OCI-LY1 (cell line): ENCODE results near the gene KCNB1.

Source experiments
- H2AFZ ChIP-seq: fragments of 200-600 bp; sonication (generic), shearing (Covaris generic); 2 replicates; pipeline ENCODE4 v1.6.0; 2014; ENCODE audit warnings: antibody characterized with exemption, mild to moderate bottlenecking, low read length
- H3F3A ChIP-seq: fragments of 200-600 bp; sonication (generic), shearing (Covaris generic); 2 replicates; pipeline ENCODE4 v1.6.0; 2014; ENCODE audit warnings: mild to moderate bottlenecking, antibody characterized with exemption, low read length, moderate library complexity; ENCODE audit not compliant: insufficient read depth
- H3K27ac ChIP-seq: fragments of 200-600 bp; sonication (generic); 2 replicates; pipeline ENCODE4 v1.5.1; 2014; ENCODE audit warnings: low read length, mixed run types, mild to moderate bottlenecking, low read depth; ENCODE audit not compliant: poor library complexity, severe bottlenecking
- H3K27me3 ChIP-seq: fragments of 200-600 bp; sonication (generic); 2 replicates; pipeline ENCODE4 v1.6.0; 2014; ENCODE audit warnings: antibody characterized with exemption, mild to moderate bottlenecking, low read length, moderate library complexity; ENCODE audit not compliant: insufficient read depth
- H3K36me3 ChIP-seq: fragments of 200-600 bp; sonication (generic); 2 replicates; pipeline ENCODE4 v1.6.1; 2014; ENCODE audit warnings: mild to moderate bottlenecking, antibody characterized with exemption, low read length, moderate library complexity, mixed read lengths; ENCODE audit not compliant: insufficient read depth
- H3K4me1 ChIP-seq: fragments of 200-600 bp; sonication (generic); 2 replicates; pipeline ENCODE4 v1.5.1; 2014; ENCODE audit warnings: mild to moderate bottlenecking, low read length, moderate library complexity; ENCODE audit not compliant: insufficient read depth, severe bottlenecking
- H3K4me2 ChIP-seq: fragments of 200-600 bp; sonication (generic), shearing (Covaris generic); 2 replicates; pipeline ENCODE4 v1.6.1; 2014; ENCODE audit warnings: low read length
- H3K4me3 ChIP-seq: fragments of 200-600 bp; sonication (generic); 2 replicates; pipeline ENCODE4 v1.5.1; 2014; ENCODE audit warnings: low read length, low read depth, mild to moderate bottlenecking, mixed read lengths; ENCODE audit not compliant: poor library complexity, severe bottlenecking
- H3K79me2 ChIP-seq: fragments of 200-600 bp; shearing (Covaris generic); 2 replicates; pipeline ENCODE4 v1.6.1; 2016; ENCODE audit warnings: mixed run types, low read length, mixed read lengths; ENCODE audit not compliant: insufficient read depth
- H3K9ac ChIP-seq: fragments of 200-600 bp; sonication (generic), shearing (Covaris generic); 2 replicates; pipeline ENCODE4 v1.6.1; 2014; ENCODE audit warnings: mild to moderate bottlenecking, low read length, mixed read lengths
- H3K9me2 ChIP-seq: fragments of 200-600 bp; sonication (generic), shearing (Covaris generic); 2 replicates; pipeline ENCODE4 v1.6.1; 2014; ENCODE audit warnings: low read depth, mild to moderate bottlenecking, low read length, mixed read lengths
- H3K9me3 ChIP-seq: fragments of 200-600 bp; shearing (Covaris generic); 2 replicates; pipeline ENCODE4 v1.6.1; 2014; ENCODE audit warnings: low read length, mixed read lengths
- H4K20me1 ChIP-seq: fragments of 200-600 bp; sonication (generic), shearing (Covaris generic); 2 replicates; pipeline ENCODE4 v1.6.0; 2016; ENCODE audit warnings: mild to moderate bottlenecking, low read length; ENCODE audit not compliant: insufficient read depth
- EZH2 ChIP-seq: fragments of 200-600 bp; sonication (generic), shearing (Covaris generic); IDR thresholded peaks from 2 replicates; pipeline ENCODE4 v1.8.0; 2017; ENCODE audit warnings: borderline replicate concordance, mixed run types, mild to moderate bottlenecking, antibody characterized with exemption, low read length, moderate library complexity, mixed read lengths
- TF ChIP-seq, protein P1 (sequence below): fragments of 200-600 bp; sonication (generic), shearing (Covaris generic); IDR thresholded peaks from 2 replicates; pipeline ENCODE4 v1.5.1; 2017; ENCODE audit warnings: mild to moderate bottlenecking, antibody characterized with exemption, low read length, moderate library complexity, mixed read lengths

Gene KCNB1

DNA sequence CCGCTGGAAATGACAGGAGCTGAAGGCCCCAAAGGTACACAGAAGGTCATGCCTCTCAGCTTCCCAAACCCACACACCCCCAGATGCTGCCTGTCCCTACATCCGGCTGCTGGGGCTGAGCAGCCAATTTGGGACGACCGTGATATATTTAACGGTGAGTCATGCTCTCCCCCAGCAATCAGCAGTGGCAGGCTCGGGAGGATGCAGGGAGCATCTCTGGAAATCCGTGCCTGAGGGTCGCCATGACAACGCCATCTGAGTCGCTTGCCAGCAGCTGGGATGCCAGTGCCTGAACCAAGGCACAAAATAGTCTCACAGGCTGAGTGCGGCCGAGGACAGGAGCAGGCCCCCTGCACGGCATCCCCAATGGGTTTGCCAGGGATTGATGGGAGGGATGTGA lies 57.9 kb downstream of the KCNB1 start:
- no peak overlapping the region for H2AFZ ChIP-seq
- TF ChIP-seq, protein P1, sequence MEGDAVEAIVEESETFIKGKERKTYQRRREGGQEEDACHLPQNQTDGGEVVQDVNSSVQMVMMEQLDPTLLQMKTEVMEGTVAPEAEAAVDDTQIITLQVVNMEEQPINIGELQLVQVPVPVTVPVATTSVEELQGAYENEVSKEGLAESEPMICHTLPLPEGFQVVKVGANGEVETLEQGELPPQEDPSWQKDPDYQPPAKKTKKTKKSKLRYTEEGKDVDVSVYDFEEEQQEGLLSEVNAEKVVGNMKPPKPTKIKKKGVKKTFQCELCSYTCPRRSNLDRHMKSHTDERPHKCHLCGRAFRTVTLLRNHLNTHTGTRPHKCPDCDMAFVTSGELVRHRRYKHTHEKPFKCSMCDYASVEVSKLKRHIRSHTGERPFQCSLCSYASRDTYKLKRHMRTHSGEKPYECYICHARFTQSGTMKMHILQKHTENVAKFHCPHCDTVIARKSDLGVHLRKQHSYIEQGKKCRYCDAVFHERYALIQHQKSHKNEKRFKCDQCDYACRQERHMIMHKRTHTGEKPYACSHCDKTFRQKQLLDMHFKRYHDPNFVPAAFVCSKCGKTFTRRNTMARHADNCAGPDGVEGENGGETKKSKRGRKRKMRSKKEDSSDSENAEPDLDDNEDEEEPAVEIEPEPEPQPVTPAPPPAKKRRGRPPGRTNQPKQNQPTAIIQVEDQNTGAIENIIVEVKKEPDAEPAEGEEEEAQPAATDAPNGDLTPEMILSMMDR = no peak
- no peak for TF ChIP-seq EZH2
- H3K9ac ChIP-seq = no peak overlapping the region
- H3K4me3 ChIP-seq = no peak overlapping the region
- no peaks in the 10 kb centered on the region for H3K9me2 ChIP-seq
- no peaks in the 10 kb centered on the region for H3K9me3 ChIP-seq
- no peaks in the 10 kb centered on the region for H3K79me2 ChIP-seq
- H3K4me2 ChIP-seq = no peak overlapping the region
- H3K27me3 ChIP-seq = no peaks in the 10 kb centered on the region
- no peak overlapping the region for H3K27ac ChIP-seq
- no peaks in the 10 kb centered on the region for H3F3A ChIP-seq
- H4K20me1 ChIP-seq = no peaks in the 10 kb centered on the region
- H3K36me3 ChIP-seq = no peaks in the 10 kb centered on the region
- H3K4me1 ChIP-seq = no peaks in the 10 kb centered on the region

DNA sequence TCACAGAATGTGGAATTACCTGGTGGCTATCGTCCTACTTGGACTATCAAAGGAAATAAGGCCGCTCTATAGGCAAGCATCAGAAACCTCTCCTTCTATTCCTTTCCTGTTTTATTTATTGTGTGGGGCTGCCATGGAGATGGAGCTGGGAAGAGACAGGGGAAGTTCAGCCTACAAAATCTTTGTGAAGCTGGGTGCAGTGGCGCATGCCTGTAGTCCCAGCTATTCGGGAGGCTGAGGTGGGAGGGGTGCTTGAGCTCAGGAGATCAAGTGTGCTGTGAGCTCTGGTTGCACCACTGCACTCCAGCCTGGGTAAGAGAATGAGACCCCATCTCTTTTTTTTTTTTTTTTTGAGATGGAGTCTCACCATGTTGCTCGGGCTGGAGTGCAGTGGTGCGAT lies 60.3 kb downstream of the KCNB1 start:
- no peak overlapping the region for H2AFZ ChIP-seq
- no peaks in the 10 kb centered on the region for H3K4me1 ChIP-seq
- no peak overlapping the region for H3K27ac ChIP-seq
- no peaks in the 10 kb centered on the region for H4K20me1 ChIP-seq
- H3K4me2 ChIP-seq = no peak overlapping the region
- H3K9me2 ChIP-seq = no peaks in the 10 kb centered on the region
- no peak overlapping the region for H3K4me3 ChIP-seq
- no peak overlapping the region for H3K9ac ChIP-seq
- no peaks in the 10 kb centered on the region for H3K27me3 ChIP-seq
- H3K9me3 ChIP-seq = no peaks in the 10 kb centered on the region
- no peak for TF ChIP-seq EZH2
- TF ChIP-seq, protein P1 = no peak
- no peaks in the 10 kb centered on the region for H3F3A ChIP-seq
- H3K36me3 ChIP-seq = no peaks in the 10 kb centered on the region
- H3K79me2 ChIP-seq = no peaks in the 10 kb centered on the region

DNA sequence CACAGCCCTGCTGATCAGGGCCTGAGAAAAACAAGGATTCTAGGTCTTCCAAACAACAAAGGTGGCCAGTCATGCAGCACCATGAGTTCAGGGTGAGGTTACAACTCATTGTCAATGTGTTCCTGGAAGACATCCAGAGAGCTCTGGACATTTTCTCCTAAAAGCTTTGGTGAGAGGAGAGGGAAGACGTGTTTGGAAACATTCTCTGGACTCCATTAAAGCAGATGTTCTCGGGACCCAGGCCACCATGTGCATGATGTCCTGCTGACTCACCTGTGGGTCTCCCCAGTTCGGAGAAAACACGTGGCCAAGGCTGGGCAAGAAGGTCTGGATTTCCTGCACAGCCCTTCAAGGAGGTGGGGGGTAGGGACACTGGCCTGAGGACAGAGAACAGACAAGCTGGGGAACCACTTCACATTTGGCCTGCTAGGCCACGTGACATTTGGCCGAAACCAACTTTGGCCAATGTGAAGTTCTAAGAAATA lies 61.6 kb downstream of the KCNB1 start:
- H3K27ac ChIP-seq = no peak overlapping the region
- no peaks in the 10 kb centered on the region for H3K27me3 ChIP-seq
- H3K36me3 ChIP-seq = no peaks in the 10 kb centered on the region
- H3K9me3 ChIP-seq = no peaks in the 10 kb centered on the region
- no peaks in the 10 kb centered on the region for H3K4me1 ChIP-seq
- H3K4me2 ChIP-seq = no peak overlapping the region
- H3K4me3 ChIP-seq = no peak overlapping the region
- no peaks in the 10 kb centered on the region for H3K9me2 ChIP-seq
- H3K79me2 ChIP-seq = no peaks in the 10 kb centered on the region
- H3K9ac ChIP-seq = no peak overlapping the region
- no peak overlapping the region for H2AFZ ChIP-seq
- no peak for TF ChIP-seq EZH2
- TF ChIP-seq, protein P1 = no peak
- H3F3A ChIP-seq = no peaks in the 10 kb centered on the region
- H4K20me1 ChIP-seq = no peaks in the 10 kb centered on the region
